Activated CD4-positive, alpha-beta T cell treated with anti-CD3 and anti-CD28 coated beads for 36 hours (primary cell): ENCODE results near the gene KIF11. TPM values are rescaled to one million over a fixed set of nuclear protein-coding genes. Genes with fewer than 3 reads are reported as not detected.
A peak's percentile ranks its signal among the peaks of the same experiment; 100 is the strongest.

Experiments
- ATAC-seq: fragments of 200-7000 bp; cut with Tn5 transposase; one replicate; pipeline ENCODE4 v1.10.0; 2021; ENCODE audit warnings: mild to moderate bottlenecking, moderate library complexity
- CTCF ChIA-PET: fragments of 350-600 bp; sonication (Branson Sonifier 250); formaldehyde crosslinking; loops from one replicate; lab custom pipeline; 2021; ENCODE audit warnings: antibody characterized with exemption; lab: Charles Lee
- POLR2A ChIA-PET: fragments of 350-600 bp; sonication (Branson Sonifier 250); formaldehyde crosslinking; loops from one replicate; lab custom pipeline; 2021; ENCODE audit warnings: antibody characterized with exemption, inconsistent platforms; lab: Charles Lee
- DNase-seq: peaks from one replicate; pipeline ENCODE4 v3.0.0-alpha.2; 2020
- H3K27ac Mint-ChIP-seq: one replicate; pipeline ENCODE4 v1.8.0; 2021; ENCODE audit warnings: mixed read lengths
- H3K27me3 Mint-ChIP-seq: one replicate; pipeline ENCODE4 v1.8.0; 2021; ENCODE audit warnings: mixed read lengths
- H3K36me3 Mint-ChIP-seq: one replicate; pipeline ENCODE4 v1.8.0; 2021; ENCODE audit warnings: low read depth, mixed read lengths
- H3K4me1 Mint-ChIP-seq: one replicate; pipeline ENCODE4 v1.8.0; 2021; ENCODE audit warnings: mixed read lengths
- H3K4me3 Mint-ChIP-seq: one replicate; pipeline ENCODE4 v1.8.0; 2021; ENCODE audit warnings: mild to moderate bottlenecking, moderate library complexity, mixed read lengths
- H3K9me3 Mint-ChIP-seq: one replicate; pipeline ENCODE4 v1.8.0; 2021; ENCODE audit warnings: low read depth, mixed read lengths
- intact Hi-C, 2 experiments: fragments of 100-400 bp; cut with DNase I in 1 of 2; cut with micrococcal nuclease in 1 of 2; formaldehyde crosslinking; loops; one replicate each; pipeline versions ENCODE4 v1.14.2 to v1.15.1; 2022 to 2024; cut with DNase I, micrococcal nuclease
- total RNA-seq, 2 experiments: library from RNA; stranded (reverse); gene quantifications; one replicate each; pipeline ENCODE4 v1.2.3, GENCODE V29; 2021

Gene KIF11
- total RNA-seq, result 10 to 100 TPM; 59.1 to 59.3 TPM

GRCh38 chr10:92592761-92593618 is at the start of gene KIF11:
KIF11 (plus strand) TSS chr10:92593130; CDS start chr10:92593376, 246 bp downstream.
- DNase-seq, result peak; percentile 99
- peak within 1 kb of the TSS; percentile 94 for H3K4me3 Mint-ChIP-seq
- peak within 1 kb of the TSS; percentile 97 for H3K27ac Mint-ChIP-seq
- intact Hi-C loops, result loop anchor here (2.0 to 10.0 kb wide), 10 partner anchors 76 to 1398 kb away; partner anchors contain the start of genes CEP55 (in 2 of the 2), EXOC6 (in 1 of the 2), FRA10AC1 (in 1 of the 2) and MYOF (in 1 of the 2)
- POLR2A ChIA-PET, result interaction anchor here (0.5 kb wide), 1 partner anchor 88 kb away, joined by 3 read pairs; no protein-coding TSS in a partner anchor
- no peaks in the 10 kb centered on the region for H3K9me3 Mint-ChIP-seq
- peak; percentile 84 for ATAC-seq
- no peaks in the 10 kb centered on the region for H3K27me3 Mint-ChIP-seq
- CTCF ChIA-PET, result interaction anchor here (0.6 to 1.5 kb wide), 5 partner anchors 9 to 250 kb away, joined by 3 to 6 read pairs (median 3); partner anchors contain the start of gene IDE
- peaks cover 37% of the 10 kb centered on the region for H3K4me1 Mint-ChIP-seq
- H3K36me3 Mint-ChIP-seq, result peaks cover 18% of the 10 kb centered on the region

- peak; percentile 14 for DNase-seq
- ATAC-seq, result peak; percentile 69
These were observed 48.6 kb upstream of the KIF11 start for GRCh38 chr10:92544296-92544695.

GRCh38 chr10:92545556-92545955 is 47.4 kb upstream of the KIF11 start:
- POLR2A ChIA-PET, result no interaction called here
- Mint-ChIP-seq H3K27ac (no peak overlapping the region), H3K4me1 (peaks cover 26% of the 10 kb centered on the region), H3K27me3 (no peaks in the 10 kb centered on the region), H3K36me3 (peaks cover 2% of the 10 kb centered on the region), H3K9me3 (no peaks in the 10 kb centered on the region), H3K4me3 (no peak overlapping the region)
- intact Hi-C loops, result no loop called here
- CTCF ChIA-PET, result interaction anchor here (0.6 kb wide), 1 partner anchor 1629 kb away, joined by 5 read pairs; no protein-coding TSS in a partner anchor
- ATAC-seq (no peak), DNase-seq (no peak)

More at GRCh38 chr10:92544296-92544695, 48.6 kb upstream of the KIF11 start:
- Mint-ChIP-seq H3K4me1 (peaks cover 26% of the 10 kb centered on the region), H3K4me3 (no peak overlapping the region), H3K27ac (no peak overlapping the region), H3K9me3 (no peaks in the 10 kb centered on the region), H3K27me3 (no peaks in the 10 kb centered on the region), H3K36me3 (peaks cover 5% of the 10 kb centered on the region)
- intact Hi-C loops, result no loop called here
- POLR2A ChIA-PET, result no interaction called here
- CTCF ChIA-PET, result interaction anchor here (0.6 to 1.3 kb wide), 5 partner anchors 28 to 470 kb away, joined by 3 to 4 read pairs (median 3); no protein-coding TSS in a partner anchor

- CTCF ChIA-PET, result no interaction called here
- POLR2A ChIA-PET, result no interaction called here
- H3K36me3 Mint-ChIP-seq, result peaks cover 10% of the 10 kb centered on the region
- DNase-seq (no peak), ATAC-seq (no peak)
- peaks cover 4% of the 10 kb centered on the region for H3K9me3 Mint-ChIP-seq
- H3K4me1 Mint-ChIP-seq, result peaks cover 25% of the 10 kb centered on the region
- H3K27me3 Mint-ChIP-seq, result no peaks in the 10 kb centered on the region
- no peak overlapping the region for H3K27ac Mint-ChIP-seq
- no peak overlapping the region for H3K4me3 Mint-ChIP-seq
- intact Hi-C loops, result no loop called here
These were observed 45.3 kb upstream of the KIF11 start for GRCh38 chr10:92547676-92548075.

GRCh38 chr10:92550924-92551323 is 42.0 kb upstream of the KIF11 start:
- ChIA-PET POLR2A (no interaction called here), CTCF (interaction anchor here (0.7 to 0.9 kb wide), 2 partner anchors 23 to 72 kb away, joined by 3 to 6 read pairs; partner anchors contain the start of gene IDE)
- H3K36me3 Mint-ChIP-seq, result peaks cover 37% of the 10 kb centered on the region
- DNase-seq (no peak), ATAC-seq (no peak)
- H3K4me1 Mint-ChIP-seq, result peaks cover 2% of the 10 kb centered on the region
- H3K27me3 Mint-ChIP-seq, result no peaks in the 10 kb centered on the region
- no peak overlapping the region for H3K4me3 Mint-ChIP-seq
- intact Hi-C loops, result no loop called here
- peaks cover 12% of the 10 kb centered on the region for H3K9me3 Mint-ChIP-seq
- no peak overlapping the region for H3K27ac Mint-ChIP-seq

GRCh38 chr10:92552310-92552709 is 40.6 kb upstream of the KIF11 start:
- Mint-ChIP-seq H3K36me3 (peaks cover 49% of the 10 kb centered on the region), H3K27ac (no peak overlapping the region), H3K9me3 (peaks cover 12% of the 10 kb centered on the region), H3K27me3 (no peaks in the 10 kb centered on the region), H3K4me1 (peaks cover 2% of the 10 kb centered on the region), H3K4me3 (no peak overlapping the region)
- peak; percentile 20 for DNase-seq
- POLR2A ChIA-PET, result no interaction called here
- ATAC-seq, result no peak
- intact Hi-C loops, result no loop called here
- CTCF ChIA-PET, result interaction anchor here (1.1 kb wide), 1 partner anchor 11 kb away, joined by 4 read pairs; no protein-coding TSS in a partner anchor

GRCh38 chr10:92553959-92554358 is 39.0 kb upstream of the KIF11 start:
- POLR2A ChIA-PET, result no interaction called here
- H3K4me3 Mint-ChIP-seq, result no peak overlapping the region
- H3K4me1 Mint-ChIP-seq, result peaks cover 2% of the 10 kb centered on the region
- intact Hi-C loops, result no loop called here
- peaks cover 14% of the 10 kb centered on the region for H3K9me3 Mint-ChIP-seq
- no peak for ATAC-seq
- no peak for DNase-seq
- H3K36me3 Mint-ChIP-seq, result peaks cover 60% of the 10 kb centered on the region
- no peak overlapping the region for H3K27ac Mint-ChIP-seq
- CTCF ChIA-PET, result interaction anchor here (0.7 kb wide), 1 partner anchor 10 kb away, joined by 3 read pairs; no protein-coding TSS in a partner anchor
- H3K27me3 Mint-ChIP-seq, result no peaks in the 10 kb centered on the region

- Mint-ChIP-seq H3K27ac (no peak overlapping the region), H3K27me3 (no peaks in the 10 kb centered on the region), H3K4me3 (no peak overlapping the region), H3K4me1 (peaks cover 8% of the 10 kb centered on the region), H3K9me3 (peaks cover 7% of the 10 kb centered on the region), H3K36me3 (peaks cover 67% of the 10 kb centered on the region)
- no peak for DNase-seq
- CTCF ChIA-PET, result no interaction called here
- no peak for ATAC-seq
- intact Hi-C loops, result no loop called here
- POLR2A ChIA-PET, result no interaction called here
These were observed 33.9 kb upstream of the KIF11 start for GRCh38 chr10:92559046-92559445.

GRCh38 chr10:92562424-92562823 is 30.5 kb upstream of the KIF11 start:
- H3K4me3 Mint-ChIP-seq, result no peak overlapping the region
- intact Hi-C loops, result no loop called here
- no peak overlapping the region for H3K27ac Mint-ChIP-seq
- H3K36me3 Mint-ChIP-seq, result peaks cover 52% of the 10 kb centered on the region
- peaks cover 20% of the 10 kb centered on the region for H3K4me1 Mint-ChIP-seq
- DNase-seq (no peak), ATAC-seq (no peak)
- H3K9me3 Mint-ChIP-seq, result peaks cover 6% of the 10 kb centered on the region
- H3K27me3 Mint-ChIP-seq, result no peaks in the 10 kb centered on the region
- CTCF ChIA-PET, result interaction anchor here (0.6 to 2.0 kb wide), 3 partner anchors 12 to 45 kb away, joined by 3 to 9 read pairs (median 4); partner anchors contain the start of gene IDE
- POLR2A ChIA-PET, result no interaction called here

- Mint-ChIP-seq H3K4me1 (peaks cover 48% of the 10 kb centered on the region), H3K9me3 (no peaks in the 10 kb centered on the region), H3K27me3 (no peaks in the 10 kb centered on the region), H3K36me3 (peaks cover 25% of the 10 kb centered on the region), H3K4me3 (no peak overlapping the region), H3K27ac (no peak overlapping the region)
- CTCF ChIA-PET, result interaction anchor here (0.7 to 2.3 kb wide), 2 partner anchors 38 to 51 kb away, joined by 3 to 8 read pairs; no protein-coding TSS in a partner anchor
- DNase-seq, result no peak
- ATAC-seq, result peak; percentile 91
- POLR2A ChIA-PET, result no interaction called here
- intact Hi-C loops, result no loop called here
These were observed 24.9 kb upstream of the KIF11 start for GRCh38 chr10:92567952-92568600.

- Mint-ChIP-seq H3K4me3 (no peak overlapping the region), H3K9me3 (no peaks in the 10 kb centered on the region), H3K27me3 (no peaks in the 10 kb centered on the region), H3K36me3 (peaks cover 23% of the 10 kb centered on the region), H3K27ac (no peak overlapping the region), H3K4me1 (peaks cover 48% of the 10 kb centered on the region)
- ChIA-PET CTCF (interaction anchor here (2.3 kb wide), 1 partner anchor 52 kb away, joined by 8 read pairs; no protein-coding TSS in a partner anchor), POLR2A (no interaction called here)
- intact Hi-C loops, result no loop called here
- DNase-seq, result no peak
- ATAC-seq, result no peak
These were observed 23.9 kb upstream of the KIF11 start for GRCh38 chr10:92569071-92569470.
